D721Med (cell line): ENCODE data around the gene HDHD5.

Source experiments
- DNase-seq: peaks from one replicate; pipeline ENCODE4 v3.0.0; 2011; ENCODE audit warnings: low spot score; ENCODE audit not compliant: insufficient read length
- FAIRE-seq: peaks from 2 replicates; lab custom pipeline; 2011; peaks lifted over from hg19 to GRCh38; lab: Jason Lieb, UNC
- CTCF ChIP-seq: IDR thresholded peaks from 2 replicates; pipeline ENCODE4 v1.5.1; 2012; ENCODE audit warnings: mild to moderate bottlenecking, control low read depth; ENCODE audit not compliant: insufficient read depth; ENCODE audit errors: missing control alignments

Gene HDHD5

GRCh38 chr22:17192186-17192585 lies 33.1 kb upstream of the HDHD5 start:
- DNase-seq (no peak), FAIRE-seq (no peak)
- no peak for TF ChIP-seq CTCF

- DNase-seq = no peak
- FAIRE-seq = no peak
These were observed 32.2 kb upstream of the HDHD5 start for GRCh38 chr22:17191163-17191784.

GRCh38 chr22:17190702-17191101 lies 31.6 kb upstream of the HDHD5 start:
- TF ChIP-seq CTCF = no peak
- DNase-seq = no peak

More at GRCh38 chr22:17191163-17191784, 32.2 kb upstream of the HDHD5 start:
- no peak for TF ChIP-seq CTCF

GRCh38 chr22:17176715-17177114 lies 17.6 kb upstream of the HDHD5 start:
- DNase-seq (no peak), FAIRE-seq (no peak)
- TF ChIP-seq CTCF = no peak

More at GRCh38 chr22:17190702-17191101, 31.6 kb upstream of the HDHD5 start:
- FAIRE-seq = no peak

- no peak for TF ChIP-seq CTCF
- DNase-seq (no peak), FAIRE-seq (no peak)
These were observed 13.2 kb upstream of the HDHD5 start for GRCh38 chr22:17172029-17172833.

- TF ChIP-seq CTCF = peak; percentile 65
- no peak for FAIRE-seq
- DNase-seq = peak; percentile 79
These were observed 12.3 kb upstream of the HDHD5 start for GRCh38 chr22:17171153-17172028.
